Measurements from ENCODE around the gene SLBP. TPM values are rescaled to one million over a fixed set of nuclear protein-coding genes. Genes with fewer than 3 reads are reported as not detected.
A peak's percentile ranks its signal among the peaks of the same experiment; 100 is the strongest.
"Not testable (repeated sequence)": the region's sequence is repeated elsewhere in the genome, so short reads cannot be mapped to it uniquely, and the experiment has no call there.

The SLBP gene
- total RNA-seq, 1 donor, result 61.9 TPM

GRCh38 chr4:1685235-1686150, 26.6 kb downstream of the SLBP start:
- Histone ChIP-seq H3K9me3 (ENCODE audit: low read depth, low read length) (no peaks in the 10 kb centered on the region), H3K4me3 (ENCODE audit: low read length) (no peak overlapping the region), H3K27me3 (ENCODE audit: insufficient read depth, low read length) (no peaks in the 10 kb centered on the region), H3K4me1 (ENCODE audit: insufficient read depth, low read length) (peaks cover 22% of the 10 kb centered on the region)

GRCh38 chr4:1684506-1685234, 27.4 kb downstream of the SLBP start:
- Histone ChIP-seq H3K9me3 (ENCODE audit: low read depth, low read length) (no peaks in the 10 kb centered on the region), H3K27me3 (ENCODE audit: insufficient read depth, low read length) (no peaks in the 10 kb centered on the region), H3K4me1 (ENCODE audit: insufficient read depth, low read length) (peaks cover 22% of the 10 kb centered on the region), H3K4me3 (ENCODE audit: low read length) (peak overlapping the region; percentile 22)

- Histone ChIP-seq H3K27me3 (ENCODE audit: insufficient read depth, low read length) (no peaks in the 10 kb centered on the region), H3K4me1 (ENCODE audit: insufficient read depth, low read length) (peaks cover 22% of the 10 kb centered on the region), H3K4me3 (ENCODE audit: low read length) (peak within 1 kb of the TSS; percentile 49), H3K9me3 (ENCODE audit: low read depth, low read length) (no peaks in the 10 kb centered on the region)
Observed at GRCh38 chr4:1683736-1684505, 28.2 kb downstream of the SLBP start, which contains the start of gene FAM53A. TSS of gene FAM53A (minus strand) at chr4:1684313. CDS start at chr4:1668741, 15,572 bp downstream.

- H3K4me3 ChIP-seq (ENCODE audit: low read length), result peak overlapping the region; percentile 49
- H3K4me1 ChIP-seq (ENCODE audit: insufficient read depth, low read length), result peaks cover 22% of the 10 kb centered on the region
- H3K9me3 ChIP-seq (ENCODE audit: low read depth, low read length), result no peaks in the 10 kb centered on the region
- no peaks in the 10 kb centered on the region for H3K27me3 ChIP-seq (ENCODE audit: insufficient read depth, low read length)
Observed at GRCh38 chr4:1683261-1683735, 28.8 kb downstream of the SLBP start.

- Histone ChIP-seq H3K27me3 (ENCODE audit: insufficient read depth, low read length) (no peaks in the 10 kb centered on the region), H3K4me3 (ENCODE audit: low read length) (no peak overlapping the region), H3K4me1 (ENCODE audit: insufficient read depth, low read length) (peaks cover 22% of the 10 kb centered on the region), H3K9me3 (ENCODE audit: low read depth, low read length) (no peaks in the 10 kb centered on the region)
Observed at GRCh38 chr4:1682860-1683259, 29.3 kb downstream of the SLBP start.

GRCh38 chr4:1678244-1678643, 33.9 kb downstream of the SLBP start:
- H3K4me1 ChIP-seq (ENCODE audit: insufficient read depth, low read length), result peaks cover 9% of the 10 kb centered on the region
- H3K9me3 ChIP-seq (ENCODE audit: low read depth, low read length), result no peaks in the 10 kb centered on the region
- no peak overlapping the region for H3K4me3 ChIP-seq (ENCODE audit: low read length)
- H3K27me3 ChIP-seq (ENCODE audit: insufficient read depth, low read length), result no peaks in the 10 kb centered on the region

GRCh38 chr4:1676605-1677525, 35.3 kb downstream of the SLBP start:
- Histone ChIP-seq H3K4me1 (ENCODE audit: insufficient read depth, low read length) (no peaks in the 10 kb centered on the region), H3K4me3 (ENCODE audit: low read length) (no peak overlapping the region), H3K27me3 (ENCODE audit: insufficient read depth, low read length) (no peaks in the 10 kb centered on the region), H3K9me3 (ENCODE audit: low read depth, low read length) (no peaks in the 10 kb centered on the region)

- no peaks in the 10 kb centered on the region for H3K4me1 ChIP-seq (ENCODE audit: insufficient read depth, low read length)
- H3K9me3 ChIP-seq (ENCODE audit: low read depth, low read length), result no peaks in the 10 kb centered on the region
- no peak overlapping the region for H3K4me3 ChIP-seq (ENCODE audit: low read length)
- no peaks in the 10 kb centered on the region for H3K27me3 ChIP-seq (ENCODE audit: insufficient read depth, low read length)
Observed at GRCh38 chr4:1675802-1676137, 36.3 kb downstream of the SLBP start.

GRCh38 chr4:1675136-1675801, 36.9 kb downstream of the SLBP start:
- H3K4me1 ChIP-seq (ENCODE audit: insufficient read depth, low read length), result no peaks in the 10 kb centered on the region
- H3K27me3 ChIP-seq (ENCODE audit: insufficient read depth, low read length), result no peaks in the 10 kb centered on the region
- H3K9me3 ChIP-seq (ENCODE audit: low read depth, low read length), result no peaks in the 10 kb centered on the region
- no peak overlapping the region for H3K4me3 ChIP-seq (ENCODE audit: low read length)

- Histone ChIP-seq H3K4me3 (ENCODE audit: low read length) (no peak overlapping the region), H3K9me3 (ENCODE audit: low read depth, low read length) (no peaks in the 10 kb centered on the region), H3K4me1 (ENCODE audit: insufficient read depth, low read length) (no peaks in the 10 kb centered on the region), H3K27me3 (ENCODE audit: insufficient read depth, low read length) (no peaks in the 10 kb centered on the region)
Observed at GRCh38 chr4:1674682-1675081, 37.4 kb downstream of the SLBP start.

GRCh38 chr4:1673671-1674070, 38.4 kb downstream of the SLBP start:
- no peak overlapping the region for H3K4me3 ChIP-seq (ENCODE audit: low read length)
- H3K9me3 ChIP-seq (ENCODE audit: low read depth, low read length), result no peaks in the 10 kb centered on the region
- no peaks in the 10 kb centered on the region for H3K4me1 ChIP-seq (ENCODE audit: insufficient read depth, low read length)

GRCh38 chr4:1671011-1671410, 41.1 kb downstream of the SLBP start:
- H3K4me1 ChIP-seq (ENCODE audit: insufficient read depth, low read length); H3K9me3 ChIP-seq (ENCODE audit: low read depth, low read length); H3K27me3 ChIP-seq (ENCODE audit: insufficient read depth, low read length); H3K4me3 ChIP-seq (ENCODE audit: low read length): not testable (repeated sequence)

More at GRCh38 chr4:1673671-1674070, 38.4 kb downstream of the SLBP start:
- no peaks in the 10 kb centered on the region for H3K27me3 ChIP-seq (ENCODE audit: insufficient read depth, low read length)

- Histone ChIP-seq H3K27me3 (ENCODE audit: insufficient read depth, low read length) (no peaks in the 10 kb centered on the region), H3K9me3 (ENCODE audit: low read depth, low read length) (no peaks in the 10 kb centered on the region), H3K4me3 (ENCODE audit: low read length) (no peak overlapping the region)
Observed at GRCh38 chr4:1670279-1670678, 41.8 kb downstream of the SLBP start.

GRCh38 chr4:1669850-1670249, 42.3 kb downstream of the SLBP start:
- no peaks in the 10 kb centered on the region for H3K27me3 ChIP-seq (ENCODE audit: insufficient read depth, low read length)
- no peak overlapping the region for H3K4me3 ChIP-seq (ENCODE audit: low read length)
- H3K4me1 ChIP-seq (ENCODE audit: insufficient read depth, low read length), result no peaks in the 10 kb centered on the region
- H3K9me3 ChIP-seq (ENCODE audit: low read depth, low read length), result no peaks in the 10 kb centered on the region

More at GRCh38 chr4:1670279-1670678, 41.8 kb downstream of the SLBP start:
- no peaks in the 10 kb centered on the region for H3K4me1 ChIP-seq (ENCODE audit: insufficient read depth, low read length)
